Common myeloid progenitor, CD34-positive (primary cell): ENCODE data around the gene USP47.
"Not testable (repeated sequence)": the region's sequence is repeated elsewhere in the genome, so short reads cannot be mapped to it uniquely, and the experiment has no call there.

Experiments used
- CTCF ChIA-PET: fragments of 350-600 bp; sonication (Branson Sonifier 250); formaldehyde crosslinking; loops from one replicate; lab custom pipeline; 2021; ENCODE audit warnings: antibody characterized with exemption; lab: Charles Lee
- POLR2A ChIA-PET: fragments of 350-600 bp; sonication (Branson Sonifier 250); formaldehyde crosslinking; loops from one replicate; lab custom pipeline; 2021; ENCODE audit warnings: antibody characterized with exemption; lab: Charles Lee
- DNase-seq, 3 donors: peaks; one replicate each; pipeline versions ENCODE4 v3.0.0 to v3.0.0-alpha.2; 2013
- H3K27ac ChIP-seq, 2 experiments: 1 replicate in 1 of 2; 2 replicates in 1 of 2; pipeline ENCODE4 v1.7.0; 2013; ENCODE audit warnings: inconsistent platforms in 2 of 2, low read length in 2 of 2, mild to moderate bottlenecking in 2 of 2, low read depth in 1 of 2, moderate library complexity in 1 of 2; ENCODE audit not compliant: severe bottlenecking in 2 of 2, insufficient read depth in 1 of 2, poor library complexity in 1 of 2
- H3K27me3 ChIP-seq, 5 experiments: replicated peaks in 2 of 5; 1 replicate in 3 of 5; 2 replicates in 2 of 5; pipeline versions ENCODE4 v1.6.1 to v1.7.0; 2013; ENCODE audit warnings: low read length in 4 of 5, mild to moderate bottlenecking in 2 of 5, moderate library complexity in 2 of 5, inconsistent platforms in 1 of 5; ENCODE audit not compliant: insufficient read depth in 5 of 5, control insufficient read depth in 4 of 5
- H3K36me3 ChIP-seq, 4 experiments: 1 replicate in 2 of 4; 2 replicates in 2 of 4; pipeline versions ENCODE4 v1.6.1 to v1.7.0; 2013; ENCODE audit warnings: low read length in 3 of 4, control low read depth in 1 of 4, mild to moderate bottlenecking in 1 of 4; ENCODE audit not compliant: control insufficient read depth in 4 of 4, insufficient read depth in 4 of 4
- H3K4me1 ChIP-seq, 4 experiments: 1 replicate in 3 of 4; 2 replicates in 1 of 4; pipeline versions ENCODE4 v1.6.1 to v1.7.1; 2013; ENCODE audit warnings: low read length in 3 of 4, mild to moderate bottlenecking in 3 of 4, control low read depth in 1 of 4, inconsistent platforms in 1 of 4, moderate library complexity in 1 of 4; ENCODE audit not compliant: control insufficient read depth in 4 of 4, insufficient read depth in 4 of 4; ENCODE audit errors: control extremely low read depth in 1 of 4
- H3K4me3 ChIP-seq, 7 experiments: 1 replicate in 4 of 7; 2 replicates in 3 of 7; pipeline versions ENCODE4 v1.5.1 to v1.7.0; 2013; ENCODE audit warnings: mild to moderate bottlenecking in 7 of 7, low read length in 6 of 7, moderate library complexity in 6 of 7, inconsistent platforms in 2 of 7, low read depth in 2 of 7, control low read depth in 1 of 7; ENCODE audit not compliant: insufficient read depth in 4 of 7, control insufficient read depth in 1 of 7; ENCODE audit errors: extremely low read depth in 1 of 7
- H3K9me3 ChIP-seq, 5 experiments: 1 replicate in 4 of 5; 2 replicates in 1 of 5; pipeline versions ENCODE4 v1.6.1 to v1.7.1; 2013; ENCODE audit warnings: low read length in 4 of 5, mild to moderate bottlenecking in 2 of 5, inconsistent platforms in 1 of 5, low read depth in 1 of 5, moderate library complexity in 1 of 5; ENCODE audit not compliant: control insufficient read depth in 4 of 5, insufficient read depth in 2 of 5; ENCODE audit errors: control extremely low read depth in 1 of 5
- WGBS: methylation state at CpG from one replicate; pipeline ENCODE4 v1.1.5; 2013; ENCODE audit not compliant: insufficient coverage; 5-methylcytosine and 5-hydroxymethylcytosine counted together

USP47 gene

GRCh38 chr11:11831406-11831805 lies 10.4 kb upstream of the USP47 start:
- DNase-seq, H3K9me3 ChIP-seq, POLR2A ChIA-PET, H3K27me3 ChIP-seq, H3K36me3 ChIP-seq, H3K4me1 ChIP-seq, H3K27ac ChIP-seq, H3K4me3 ChIP-seq: not testable (repeated sequence)
- CTCF ChIA-PET: interaction anchor here (0.6 kb wide), 1 partner anchor 435 kb away, joined by 3 read pairs; no protein-coding TSS in a partner anchor
- WGBS: 100% methylated on average over 6 of the region's 7 CpGs

- DNase-seq: no peak
- Histone ChIP-seq H3K9me3 (no peaks in the 10 kb centered on the region), H3K27me3 (no peaks in the 10 kb centered on the region), H3K4me3 (no peak overlapping the region), H3K27ac (no peak overlapping the region), H3K36me3 (no peaks in the 10 kb centered on the region), H3K4me1 (peaks cover 0 to 8% (median 7%) of the 10 kb centered on the region in 4 experiments)
- CTCF ChIA-PET: interaction anchor here (2.1 kb wide), 1 partner anchor 13 kb away, joined by 6 read pairs; no protein-coding TSS in a partner anchor
- WGBS: no CpG with 5 or more reads among the region's 2 CpGs
- POLR2A ChIA-PET: no interaction called here
These were observed 5.0 kb upstream of the USP47 start for GRCh38 chr11:11836676-11837231.

- H3K4me3 ChIP-seq: no peak overlapping the region
- CTCF ChIA-PET: interaction anchor here (1.2 to 2.2 kb wide), 2 partner anchors 15 to 21 kb away, joined by 5 to 6 read pairs; no protein-coding TSS in a partner anchor
- DNase-seq: no peak
- H3K27me3 ChIP-seq: no peaks in the 10 kb centered on the region
- POLR2A ChIA-PET: no interaction called here
- H3K9me3 ChIP-seq: no peaks in the 10 kb centered on the region
- peaks cover 16 to 27% (median 22%) of the 10 kb centered on the region in 4 experiments for H3K4me1 ChIP-seq
- no peaks in the 10 kb centered on the region for H3K36me3 ChIP-seq
- no peak overlapping the region for H3K27ac ChIP-seq
These were observed 2.1 kb upstream of the USP47 start for GRCh38 chr11:11839718-11840117.

GRCh38 chr11:11841116-11841722 lies 553 bp upstream of the USP47 start:
- Histone ChIP-seq H3K4me1 (peaks cover 23 to 41% (median 33%) of the 10 kb centered on the region in 4 experiments), H3K4me3 (peak overlapping the region; percentile 58 to 96 (median 91)), H3K27ac (peak overlapping the region; percentile 97 to 99), H3K27me3 (no peaks in the 10 kb centered on the region), H3K36me3 (no peaks in the 10 kb centered on the region), H3K9me3 (no peaks in the 10 kb centered on the region)
- peak; percentile 29 to 63 (median 55) for DNase-seq
- POLR2A ChIA-PET: no interaction called here
- CTCF ChIA-PET: interaction anchor here (1.0 to 2.2 kb wide), 3 partner anchors 14 to 50 kb away, joined by 3 to 6 read pairs (median 5); no protein-coding TSS in a partner anchor
- WGBS: 1% methylated on average over 16 of the region's 21 CpGs

- 0% methylated on average over 13 of the region's 18 CpGs for WGBS
- Histone ChIP-seq H3K36me3 (no peaks in the 10 kb centered on the region), H3K27me3 (no peaks in the 10 kb centered on the region), H3K9me3 (no peaks in the 10 kb centered on the region), H3K27ac (peak overlapping the region; percentile 97 to 99), H3K4me1 (peaks cover 23 to 45% (median 34%) of the 10 kb centered on the region in 4 experiments), H3K4me3 (peak overlapping the region; percentile 58 to 96 (median 91))
- POLR2A ChIA-PET: interaction anchor here (0.6 to 1.1 kb wide), 2 partner anchors 34 to 204 kb away, joined by 3 read pairs; no protein-coding TSS in a partner anchor
- CTCF ChIA-PET: interaction anchor here (1.0 to 1.6 kb wide), 5 partner anchors 10 to 35 kb away, joined by 3 to 5 read pairs (median 3); no protein-coding TSS in a partner anchor
- peak; percentile 73 to 85 (median 82) for DNase-seq
These were observed 743 bp downstream of the USP47 start for GRCh38 chr11:11842421-11843008.

GRCh38 chr11:11843211-11843621 lies 1.4 kb downstream of the USP47 start:
- Histone ChIP-seq H3K4me1 (peaks cover 23 to 45% (median 34%) of the 10 kb centered on the region in 4 experiments), H3K27ac (peak overlapping the region; percentile 97 to 99), H3K27me3 (no peaks in the 10 kb centered on the region), H3K36me3 (no peaks in the 10 kb centered on the region), H3K4me3 (peak overlapping the region in 6 of 7 experiments; percentile 83 to 96 (median 92)), H3K9me3 (no peaks in the 10 kb centered on the region)
- POLR2A ChIA-PET: interaction anchor here (1.0 to 1.1 kb wide), 2 partner anchors 13 to 35 kb away, joined by 3 to 5 read pairs; no protein-coding TSS in a partner anchor
- CTCF ChIA-PET: interaction anchor here (0.6 to 1.6 kb wide), 6 partner anchors 9 to 36 kb away, joined by 3 to 5 read pairs (median 3); no protein-coding TSS in a partner anchor
- peak; percentile 27 to 59 (median 51) for DNase-seq
- 0% methylated on average over 2 of the region's 3 CpGs for WGBS
